Astrocyte (in vitro differentiated cells and primary cell): ENCODE measurements around the gene SNRNP70. TPM values are rescaled to one million over a fixed set of nuclear protein-coding genes. Genes with fewer than 3 reads are reported as not detected.
A peak's percentile ranks its signal among the peaks of the same experiment; 100 is the strongest.

ENCODE experiments used
- DNase-seq: peaks from one replicate; pipeline ENCODE4 v3.0.0-alpha.2; 2010; ENCODE audit warnings: low read depth
- FAIRE-seq: peaks from 2 replicates; lab custom pipeline; 2011; peaks lifted over from hg19 to GRCh38; lab: Jason Lieb, UNC
- H2AFZ ChIP-seq: 2 replicates; pipeline ENCODE4 v1.6.0; 2012; ENCODE audit warnings: low read depth, low read length, inconsistent platforms
- H3K27ac ChIP-seq: 2 replicates; pipeline ENCODE4 v1.5.1; 2011; ENCODE audit warnings: low read depth, low read length, inconsistent platforms
- H3K27me3 ChIP-seq: 2 replicates; pipeline ENCODE4 v1.6.0; 2011; ENCODE audit warnings: low read length, inconsistent platforms; ENCODE audit not compliant: insufficient read depth
- H3K36me3 ChIP-seq: 2 replicates; pipeline ENCODE4 v1.5.1; 2011; ENCODE audit warnings: low read length, inconsistent platforms; ENCODE audit not compliant: insufficient read depth
- H3K4me1 ChIP-seq: 2 replicates; pipeline ENCODE4 v1.5.1; 2011; ENCODE audit warnings: low read length, inconsistent platforms; ENCODE audit not compliant: insufficient read depth
- H3K4me2 ChIP-seq: 2 replicates; pipeline ENCODE4 v1.6.0; 2012; ENCODE audit warnings: low read length, inconsistent platforms
- H3K4me3 ChIP-seq: 2 replicates; pipeline ENCODE4 v1.5.1; 2011; ENCODE audit warnings: low read depth, mild to moderate bottlenecking, low read length, inconsistent platforms; ENCODE audit not compliant: insufficient read depth
- H3K79me2 ChIP-seq: 2 replicates; pipeline ENCODE4 v1.6.0; 2012; ENCODE audit warnings: mild to moderate bottlenecking, low read length, inconsistent platforms; ENCODE audit not compliant: insufficient read depth
- H3K9ac ChIP-seq: 2 replicates; pipeline ENCODE4 v1.6.0; 2012; ENCODE audit warnings: mild to moderate bottlenecking, low read length, inconsistent platforms
- H3K9me3 ChIP-seq: 2 replicates; pipeline ENCODE4 v1.5.1; 2012; ENCODE audit warnings: low read depth, mild to moderate bottlenecking, low read length, inconsistent platforms; ENCODE audit not compliant: insufficient read depth
- H4K20me1 ChIP-seq: 2 replicates; pipeline ENCODE4 v1.6.0; 2012; ENCODE audit warnings: low read length, inconsistent platforms; ENCODE audit not compliant: insufficient read depth
- H3K27ac Mint-ChIP-seq: one replicate; pipeline ENCODE4 v1.8.0; 2021; ENCODE audit warnings: mild to moderate bottlenecking, mixed read lengths; ENCODE audit not compliant: unreplicated experiment
- H3K27me3 Mint-ChIP-seq: one replicate; pipeline ENCODE4 v1.8.0; 2021; ENCODE audit warnings: low read depth, mixed read lengths; ENCODE audit not compliant: unreplicated experiment
- H3K36me3 Mint-ChIP-seq: one replicate; pipeline ENCODE4 v1.8.0; 2021; ENCODE audit warnings: low read depth, mixed read lengths; ENCODE audit not compliant: unreplicated experiment
- H3K4me1 Mint-ChIP-seq: one replicate; pipeline ENCODE4 v1.8.0; 2021; ENCODE audit warnings: low read depth, mixed read lengths; ENCODE audit not compliant: unreplicated experiment
- H3K4me3 Mint-ChIP-seq: one replicate; pipeline ENCODE4 v1.8.0; 2021; ENCODE audit warnings: mild to moderate bottlenecking, moderate library complexity, mixed read lengths; ENCODE audit not compliant: unreplicated experiment
- H3K9me3 Mint-ChIP-seq: one replicate; pipeline ENCODE4 v1.8.0; 2021; ENCODE audit warnings: mild to moderate bottlenecking, mixed read lengths; ENCODE audit not compliant: unreplicated experiment
- CTCF ChIP-seq: IDR thresholded peaks from 2 replicates; pipeline ENCODE4 v1.5.1; 2011; ENCODE audit warnings: low read depth, mild to moderate bottlenecking, inconsistent platforms, low read length, moderate library complexity; ENCODE audit not compliant: insufficient read depth
- EZH2 ChIP-seq: IDR thresholded peaks from 2 replicates; pipeline ENCODE4 v1.6.1; 2012; ENCODE audit warnings: mild to moderate bottlenecking, low read length, inconsistent platforms; ENCODE audit not compliant: insufficient read depth
- total RNA-seq: library from RNA; stranded (reverse); gene quantifications from 2 replicates; pipeline ENCODE4 v1.2.1, GENCODE V29; 2021

Gene SNRNP70
- total RNA-seq, 1 donor from 2014 or later, result 177 TPM

- TF ChIP-seq CTCF (no peak), EZH2 (no peak)
- Histone ChIP-seq H3K27ac (no peak overlapping the region), H2AFZ (no peak overlapping the region), H3K36me3 (peaks cover 16% of the 10 kb centered on the region), H3K79me2 (peaks cover 8% of the 10 kb centered on the region), H3K4me3 (no peak overlapping the region), H3K9me3 (no peaks in the 10 kb centered on the region), H3K27me3 (no peaks in the 10 kb centered on the region), H3K9ac (no peak overlapping the region), H3K4me1 (peaks cover 17% of the 10 kb centered on the region), H3K4me2 (no peak overlapping the region), H4K20me1 (peaks cover 48% of the 10 kb centered on the region)
- no peaks in the 10 kb centered on the region for H3K27me3 Mint-ChIP-seq
- H3K4me3 Mint-ChIP-seq, result peak overlapping the region; percentile 1
- H3K9me3 Mint-ChIP-seq, result peaks cover 2% of the 10 kb centered on the region
- no peak for FAIRE-seq
- peaks cover 19% of the 10 kb centered on the region for H3K4me1 Mint-ChIP-seq
- H3K36me3 Mint-ChIP-seq, result peaks cover 24% of the 10 kb centered on the region
- DNase-seq, result no peak
- peak overlapping the region; percentile 60 for H3K27ac Mint-ChIP-seq
Measured at GRCh38 chr19:49111218-49111998, 26.2 kb downstream of the SNRNP70 start.

GRCh38 chr19:49113762-49114629, 28.7 kb downstream of the SNRNP70 start, which contains the start of gene LIN7B:
LIN7B (plus strand) TSS chr19:49114370; CDS start chr19:49114405, 35 bp downstream.
- H3K4me3 Mint-ChIP-seq, result peak within 1 kb of the TSS; percentile 87
- Histone ChIP-seq H3K4me1 (peaks cover 22% of the 10 kb centered on the region), H3K4me3 (peak within 1 kb of the TSS; percentile 70), H3K4me2 (peak within 1 kb of the TSS; percentile 95), H3K79me2 (no peaks in the 10 kb centered on the region), H2AFZ (peak within 1 kb of the TSS; percentile 79), H3K27me3 (no peaks in the 10 kb centered on the region), H3K27ac (no peak within 1 kb of the TSS), H3K9ac (peak within 1 kb of the TSS; percentile 72), H3K9me3 (no peaks in the 10 kb centered on the region), H3K36me3 (peaks cover 7% of the 10 kb centered on the region), H4K20me1 (peaks cover 33% of the 10 kb centered on the region)
- H3K9me3 Mint-ChIP-seq, result peaks cover 2% of the 10 kb centered on the region
- FAIRE-seq (no peak), DNase-seq (peak; percentile 14)
- H3K27me3 Mint-ChIP-seq, result no peaks in the 10 kb centered on the region
- H3K36me3 Mint-ChIP-seq, result peaks cover 14% of the 10 kb centered on the region
- peaks cover 18% of the 10 kb centered on the region for H3K4me1 Mint-ChIP-seq
- peak within 1 kb of the TSS; percentile 66 for H3K27ac Mint-ChIP-seq
- no peak for TF ChIP-seq CTCF
- TF ChIP-seq EZH2, result no peak
